GM18873 (cell line): Measurements from ENCODE around the gene CROCC2.

Experiments used
- ATAC-seq: cut with Tn5 transposase; IDR thresholded peaks from one replicate; pipeline ENCODE4 v1.9.1; 2021; ENCODE audit warnings: mild to moderate bottlenecking, moderate library complexity, moderate number of reproducible peaks; ENCODE audit not compliant: unreplicated experiment, low FRiP score

Gene CROCC2

DNA sequence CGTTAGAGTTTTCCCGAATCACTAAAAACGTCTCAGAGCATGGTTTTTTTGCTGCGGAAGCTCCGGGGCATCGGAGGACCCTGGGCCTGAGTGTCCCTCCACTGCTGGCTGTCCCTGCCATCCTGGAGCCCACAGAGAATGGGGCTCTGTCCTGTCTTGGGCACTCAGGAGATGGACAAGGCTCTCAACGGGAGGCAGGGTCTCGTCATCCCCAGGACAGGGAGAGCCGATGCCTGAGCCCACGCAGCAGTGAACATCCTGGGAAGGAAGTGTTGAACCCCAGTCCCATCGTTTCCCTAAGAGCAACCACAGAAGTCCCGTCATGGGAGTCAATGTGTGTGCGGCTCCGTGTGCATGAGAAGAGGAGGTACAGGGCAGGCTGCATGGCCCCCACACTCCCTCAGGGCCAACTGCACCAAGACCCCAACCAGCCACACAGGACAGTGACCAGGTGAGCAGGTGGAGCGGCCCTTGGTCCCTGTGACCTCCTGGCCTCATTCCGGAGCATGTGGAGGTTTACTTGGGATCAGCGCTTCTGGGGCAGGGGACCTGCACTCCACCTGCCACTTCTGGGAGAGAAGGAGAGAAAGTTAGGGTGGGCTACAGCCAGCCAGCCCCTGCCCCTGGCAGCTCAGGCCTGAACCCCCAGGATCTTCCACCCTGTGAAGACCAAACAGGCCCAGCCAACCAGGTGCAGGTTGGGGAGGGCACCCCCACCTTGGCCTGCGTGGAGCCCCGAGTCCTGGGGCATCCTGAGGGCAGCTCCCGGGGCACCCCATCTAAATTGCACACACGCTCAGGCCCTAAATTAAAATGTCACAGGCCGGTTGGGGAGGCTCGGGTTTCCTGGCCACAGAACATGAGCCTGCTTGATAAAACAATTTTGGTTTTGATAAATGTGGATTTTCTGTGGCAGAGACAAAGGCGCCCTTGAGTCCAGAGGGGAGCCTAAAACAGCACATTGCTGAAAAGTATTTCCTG is 89.2 kb downstream of the CROCC2 start:
- ATAC-seq, result no peak

DNA sequence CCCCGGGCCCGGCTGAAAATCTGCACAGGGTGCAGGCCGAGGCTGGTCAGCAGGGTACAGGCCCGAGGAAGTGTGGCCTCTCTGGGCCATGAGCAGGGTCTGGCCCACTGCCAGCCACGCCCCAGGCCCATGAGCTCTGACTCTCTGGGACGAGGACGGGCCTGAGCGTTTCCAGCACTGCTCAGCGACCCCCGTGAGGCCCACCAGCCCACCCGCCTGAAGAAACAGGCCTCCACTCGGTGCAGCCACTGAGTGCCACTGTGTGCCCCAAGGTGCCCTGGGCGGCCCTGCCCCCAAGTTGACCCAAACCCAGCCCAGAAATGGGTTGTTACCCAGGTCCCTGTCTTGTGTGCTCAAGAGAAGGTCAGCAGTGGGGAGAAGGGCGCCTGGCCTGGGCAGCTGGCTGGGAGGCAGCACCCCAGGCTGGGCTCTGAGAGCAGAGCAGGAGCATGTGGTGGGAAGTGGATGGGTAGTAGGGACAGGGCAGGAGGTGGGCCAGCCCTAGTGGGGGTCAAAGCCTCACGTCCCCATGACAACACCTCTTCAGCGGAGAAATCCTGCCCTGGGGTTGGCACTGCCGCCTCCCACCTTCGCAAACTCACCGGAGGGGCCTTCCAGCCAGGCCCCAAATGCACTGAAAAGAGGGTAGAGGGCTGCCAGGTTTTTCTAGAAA is 90.2 kb downstream of the CROCC2 start:
- no peak for ATAC-seq

DNA sequence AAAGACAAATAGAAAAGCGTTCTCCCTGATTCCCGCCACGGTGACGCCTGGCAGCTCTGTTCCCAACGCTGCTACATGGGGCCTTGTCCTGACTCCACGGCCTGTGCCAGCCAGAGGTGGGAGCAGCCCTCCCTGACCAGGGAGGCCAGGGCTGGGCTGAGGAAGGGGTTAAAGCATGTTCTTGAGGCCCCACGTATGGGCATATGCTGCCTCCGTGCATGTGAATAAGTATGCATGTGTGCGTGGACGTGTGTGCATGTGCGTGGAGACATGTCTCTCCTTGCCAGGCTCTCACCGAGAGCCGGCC is 90.7 kb downstream of the CROCC2 start:
- ATAC-seq, result no peak

DNA sequence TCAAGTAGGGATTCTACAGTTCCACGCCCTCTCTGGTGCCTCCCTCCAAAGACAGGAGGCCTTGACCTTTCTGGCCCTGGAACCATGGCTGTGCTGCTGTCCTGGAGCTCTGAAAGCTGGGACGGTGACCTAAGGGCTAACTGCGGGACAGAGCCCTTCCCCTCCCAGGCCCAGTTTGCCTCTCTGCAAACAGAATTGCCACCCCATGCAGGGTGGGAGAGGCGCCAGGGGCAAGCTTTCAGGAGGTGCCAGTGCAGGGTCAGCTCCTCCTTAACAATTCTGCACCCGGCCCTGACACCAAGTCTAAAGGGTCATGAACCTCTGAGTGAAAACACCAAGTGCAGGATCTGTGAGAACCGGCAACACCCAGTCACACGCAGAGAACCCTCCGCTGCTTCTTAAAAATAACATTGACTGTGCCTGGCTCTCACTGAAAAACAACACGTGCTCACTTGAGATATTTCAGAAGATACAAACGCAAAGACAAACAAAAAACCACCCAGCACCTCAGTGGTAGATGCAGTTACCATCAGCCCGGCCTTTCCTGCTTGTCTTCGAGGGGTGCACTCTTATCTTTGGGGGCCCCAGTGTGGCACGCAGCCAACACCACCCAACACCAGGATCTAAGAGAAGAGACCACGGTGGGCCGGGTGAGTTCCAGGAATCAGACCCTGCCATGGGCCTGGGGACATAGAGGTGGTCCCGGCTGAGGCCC is 91.2 kb downstream of the CROCC2 start:
- ATAC-seq, result no peak

DNA sequence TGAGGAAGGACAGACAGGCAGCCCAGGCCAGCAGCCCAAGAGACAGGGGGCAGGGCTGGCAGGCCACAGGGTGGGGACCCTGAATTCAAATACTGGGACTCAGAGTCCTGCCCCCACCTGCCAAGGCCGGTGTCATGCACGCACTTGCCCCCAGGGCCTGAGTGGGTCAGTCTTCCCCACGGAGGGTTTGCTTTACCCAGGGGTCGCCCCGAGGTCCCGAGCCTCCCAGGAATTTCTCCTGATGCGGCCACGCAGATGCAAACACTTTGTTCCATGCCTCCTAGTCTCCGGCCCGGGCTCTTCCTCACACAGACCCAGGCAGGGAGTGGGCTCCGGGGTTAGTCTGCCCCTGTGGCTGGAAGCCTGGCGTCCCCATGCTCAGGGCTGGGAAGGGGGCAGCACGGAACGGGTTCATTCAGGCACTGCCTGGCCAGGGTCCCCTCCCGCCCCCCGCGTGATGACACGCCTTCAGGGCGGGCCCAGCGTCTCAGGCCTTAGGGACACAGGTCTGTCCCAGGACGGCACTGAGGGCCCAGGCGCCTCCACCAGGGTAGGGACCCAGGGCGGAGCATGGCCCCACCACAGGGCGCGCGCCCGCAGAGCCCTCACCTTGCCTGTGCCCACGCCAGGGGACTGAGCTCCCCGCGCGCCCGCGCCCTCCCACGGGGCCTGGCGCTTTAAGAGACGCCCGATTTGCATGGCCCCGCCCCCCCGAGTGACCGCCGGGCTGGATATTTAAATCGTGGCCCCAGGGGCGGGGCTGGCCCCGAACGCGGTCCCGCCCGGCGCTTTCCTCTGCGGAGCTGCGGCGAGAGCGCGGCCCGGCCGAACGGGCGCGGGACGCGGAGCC is 91.9 kb downstream of the CROCC2 start, which contains the start of gene SNED1:
Gene SNED1 (plus strand): TSS at position 763 of the 850 bp plus-strand sequence. CDS start 220 bp downstream, outside the sequence.
- no peak for ATAC-seq

DNA sequence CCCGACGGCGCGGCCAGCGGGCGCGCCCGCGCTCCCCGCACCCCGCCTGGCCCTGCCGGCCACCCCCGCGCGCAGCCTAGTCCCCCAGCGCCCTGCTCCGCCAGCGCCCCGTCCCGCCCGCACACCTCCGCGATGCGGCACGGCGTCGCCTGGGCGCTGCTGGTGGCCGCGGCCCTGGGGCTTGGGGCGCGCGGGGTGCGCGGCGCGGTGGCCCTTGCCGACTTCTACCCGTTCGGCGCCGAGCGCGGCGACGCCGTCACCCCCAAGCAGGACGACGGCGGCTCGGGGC is 92.5 kb downstream of the CROCC2 start:
- ATAC-seq, result no peak

DNA sequence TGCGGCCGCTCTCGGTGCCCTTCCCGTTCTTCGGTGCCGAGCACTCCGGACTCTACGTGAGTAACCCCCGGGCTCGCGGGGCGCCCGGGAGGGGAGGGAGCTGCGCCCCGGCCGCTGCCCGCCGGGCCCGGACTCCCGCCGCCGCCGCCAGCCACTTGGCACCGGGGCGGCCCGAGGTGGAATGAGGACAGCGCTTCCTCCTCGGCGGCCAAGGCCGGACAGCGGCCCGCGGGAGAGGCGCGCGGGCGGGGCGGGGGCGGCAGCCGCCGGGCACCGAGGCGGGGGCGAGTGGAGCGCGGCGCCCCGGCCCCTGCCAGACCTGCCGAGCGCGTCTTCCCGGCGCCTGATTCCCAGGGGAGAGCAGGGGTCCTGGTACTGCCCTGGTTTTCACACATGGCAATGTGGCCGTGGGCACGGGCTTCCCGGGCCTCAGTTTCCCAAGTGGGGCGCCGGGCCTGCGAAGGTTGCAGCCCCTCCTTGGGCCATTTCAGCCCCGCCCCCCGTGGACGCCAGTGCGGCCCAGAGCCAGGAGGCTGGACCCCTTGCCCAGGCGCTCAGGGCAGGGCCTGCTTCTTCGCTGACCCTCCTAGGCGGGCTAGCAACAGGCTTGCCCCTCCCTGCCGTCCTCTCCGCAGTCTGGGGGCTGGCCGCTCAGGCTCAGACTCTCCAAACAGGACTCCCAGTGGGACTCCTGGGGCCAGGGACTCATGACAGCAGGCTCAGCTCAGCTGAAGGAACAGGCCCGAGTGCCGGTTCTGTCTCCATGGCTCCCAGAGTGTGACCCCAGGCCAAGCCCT is 93.1 kb downstream of the CROCC2 start:
- ATAC-seq, result no peak

DNA sequence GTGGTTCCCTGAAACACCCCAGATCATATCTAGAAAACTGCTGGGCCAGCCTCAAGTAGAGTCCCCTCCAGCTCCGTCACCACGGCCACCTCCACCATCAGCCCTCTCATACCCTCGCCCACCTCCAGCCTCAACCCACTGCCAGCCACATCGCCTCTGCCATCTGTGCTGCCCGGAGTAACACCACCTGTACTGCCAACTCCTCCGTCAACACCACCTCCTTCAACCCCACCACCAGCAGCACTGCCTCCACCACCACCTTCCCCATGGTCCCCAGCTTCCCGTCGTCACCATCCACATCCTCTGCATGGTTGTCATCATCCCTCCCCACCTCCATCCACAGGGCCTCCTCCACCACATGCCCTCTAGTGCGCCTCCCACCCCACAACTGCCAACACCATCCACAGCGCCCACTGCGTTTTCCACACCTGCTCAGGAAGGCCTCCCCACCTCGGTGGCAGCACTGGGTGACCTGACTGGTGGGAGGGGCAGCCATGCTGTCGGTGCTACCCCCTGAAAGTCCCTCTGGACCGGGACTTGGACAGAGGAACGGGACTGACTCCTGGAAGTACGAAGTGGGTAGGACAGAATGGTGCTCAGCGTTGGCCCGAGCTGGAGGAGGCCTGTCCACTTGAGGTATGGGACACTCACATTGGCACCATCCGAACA is 93.9 kb downstream of the CROCC2 start:
- ATAC-seq, result no peak

DNA sequence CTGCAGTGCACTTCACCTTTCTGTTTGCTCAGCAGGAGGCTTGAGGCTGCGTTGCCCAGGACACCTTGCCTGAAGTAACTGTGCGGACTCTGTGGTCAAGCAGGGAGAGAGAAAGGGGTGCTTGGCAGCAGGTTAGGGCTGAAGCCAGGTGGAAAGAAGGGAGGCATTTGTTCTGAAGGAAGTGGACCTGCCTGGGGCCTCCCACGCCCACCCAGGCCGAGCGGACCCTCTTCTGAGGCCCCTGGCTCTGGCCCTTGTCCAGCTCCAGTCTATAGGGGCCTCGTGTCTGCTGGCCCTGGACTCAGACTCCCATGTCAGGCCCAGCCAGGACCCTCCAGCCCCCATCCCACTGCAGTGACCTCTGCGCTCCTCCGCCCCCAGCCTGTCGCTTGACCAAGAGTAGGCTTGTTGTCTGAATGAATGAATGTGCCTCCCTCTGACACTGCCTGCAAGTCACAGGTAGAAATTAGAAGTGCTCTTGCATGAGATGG is 94.7 kb downstream of the CROCC2 start:
- ATAC-seq, result no peak

DNA sequence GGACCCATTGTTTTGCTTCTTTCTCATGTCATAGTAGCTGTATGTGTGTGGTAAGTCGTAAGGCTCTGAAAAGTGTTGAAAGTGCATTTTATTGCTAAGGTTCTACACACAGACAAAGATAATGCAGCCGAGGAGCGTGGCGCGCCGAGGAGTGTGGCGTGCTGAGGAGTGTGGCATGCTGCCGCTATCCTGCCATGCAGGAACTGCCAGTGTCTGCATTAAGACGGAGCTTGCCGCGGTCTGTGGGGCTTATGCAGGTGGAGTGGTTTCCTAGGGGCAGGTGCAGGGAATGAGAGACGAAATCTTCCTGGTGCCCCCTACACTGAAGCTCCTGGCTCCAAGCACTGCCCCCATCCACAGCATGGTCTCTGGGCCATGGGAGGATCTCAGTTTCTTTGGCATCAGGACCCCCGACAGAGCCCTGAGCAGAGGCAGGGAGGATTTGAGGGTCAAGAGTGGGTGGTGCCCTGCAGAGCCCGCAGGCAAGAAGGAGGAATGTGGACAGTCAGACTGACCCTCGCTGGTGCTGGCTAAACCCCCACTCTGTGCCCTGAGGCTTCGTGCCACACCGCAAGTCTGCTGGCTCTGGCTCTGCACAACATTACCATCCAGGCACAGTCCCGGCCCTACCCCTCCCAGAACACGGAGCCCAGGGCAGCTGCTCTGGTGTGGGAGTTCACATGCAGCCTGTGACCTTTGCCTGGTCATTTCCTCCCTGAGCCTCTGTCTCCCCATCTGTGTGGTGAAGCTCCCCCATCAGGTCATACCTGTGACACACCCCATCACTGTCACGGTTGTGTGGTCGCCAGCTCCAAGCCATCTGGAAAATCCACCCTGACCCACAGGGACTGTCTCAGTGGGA is 95.5 kb downstream of the CROCC2 start:
- ATAC-seq, result no peak

DNA sequence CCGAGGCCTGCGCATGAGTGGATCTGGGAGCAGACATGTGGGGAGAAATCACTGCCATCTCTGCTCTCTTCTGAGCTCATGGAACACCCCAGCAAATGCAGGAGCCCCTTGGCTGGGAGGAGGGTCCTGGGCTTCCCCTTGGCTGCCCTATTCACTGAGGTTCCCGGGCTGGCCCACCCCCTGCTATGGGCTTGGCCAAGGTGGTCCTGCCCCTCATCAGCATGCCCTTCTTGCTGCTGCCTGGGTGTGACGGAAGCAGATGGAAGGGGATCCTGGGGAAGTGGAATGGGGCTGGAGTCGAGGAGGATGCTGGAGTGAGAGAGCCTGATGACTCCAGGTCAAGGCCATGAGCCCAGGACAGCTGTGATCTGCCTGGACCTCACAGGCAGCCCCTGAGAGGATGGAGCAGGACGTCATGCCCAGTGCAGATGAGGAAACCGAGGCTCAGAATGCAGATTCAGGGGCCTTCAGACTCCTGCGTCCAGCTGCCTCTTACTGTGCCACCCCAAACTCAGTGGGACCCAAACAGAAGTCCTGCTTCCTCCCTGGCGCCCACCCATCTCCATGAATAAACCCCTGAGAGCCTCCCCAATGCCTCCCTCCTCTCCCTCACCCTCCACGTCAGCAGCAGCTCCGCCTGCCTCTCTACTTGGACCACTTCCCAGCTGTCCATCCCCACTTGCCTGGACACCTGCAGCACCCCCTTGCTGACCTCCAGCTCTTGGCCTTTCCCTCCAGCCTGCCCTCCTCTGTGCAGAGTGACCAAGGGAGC is 96.3 kb downstream of the CROCC2 start:
- no peak for ATAC-seq

DNA sequence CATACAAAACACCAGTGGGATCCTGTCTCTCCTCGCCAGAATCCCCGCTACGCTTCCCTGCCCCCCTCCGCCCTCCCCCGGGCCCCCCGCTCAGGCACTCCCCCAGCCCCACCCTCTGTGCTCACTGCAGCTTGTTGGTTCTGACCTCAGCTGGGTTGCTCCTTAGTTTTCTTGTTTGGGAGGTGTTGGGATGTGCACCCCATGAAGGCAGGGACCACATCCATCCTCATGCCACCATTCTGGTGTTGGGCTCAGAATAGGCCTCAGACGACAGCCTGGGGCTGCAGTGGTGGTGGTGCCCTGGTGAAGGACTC is 96.9 kb downstream of the CROCC2 start:
- no peak for ATAC-seq

DNA sequence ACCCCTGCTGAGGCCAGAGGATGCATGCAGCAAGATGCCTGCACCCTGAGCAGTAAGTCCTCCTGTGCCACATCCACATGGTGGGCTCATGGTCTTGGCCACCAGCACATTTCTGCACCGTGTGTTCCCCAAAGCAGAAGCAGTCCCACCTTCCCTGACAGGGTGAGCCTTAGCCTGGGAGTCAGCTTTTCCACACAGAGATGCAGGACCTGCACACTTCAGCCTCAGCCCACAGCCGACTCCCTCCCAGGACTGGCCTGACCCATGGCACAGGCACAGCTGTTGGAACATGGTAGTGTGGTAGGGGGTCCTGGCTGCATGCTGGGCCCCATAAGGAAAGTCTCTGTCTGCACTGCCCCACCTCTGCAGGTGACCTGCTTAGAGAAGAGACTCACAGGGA is 97.2 kb downstream of the CROCC2 start:
- no peak for ATAC-seq

DNA sequence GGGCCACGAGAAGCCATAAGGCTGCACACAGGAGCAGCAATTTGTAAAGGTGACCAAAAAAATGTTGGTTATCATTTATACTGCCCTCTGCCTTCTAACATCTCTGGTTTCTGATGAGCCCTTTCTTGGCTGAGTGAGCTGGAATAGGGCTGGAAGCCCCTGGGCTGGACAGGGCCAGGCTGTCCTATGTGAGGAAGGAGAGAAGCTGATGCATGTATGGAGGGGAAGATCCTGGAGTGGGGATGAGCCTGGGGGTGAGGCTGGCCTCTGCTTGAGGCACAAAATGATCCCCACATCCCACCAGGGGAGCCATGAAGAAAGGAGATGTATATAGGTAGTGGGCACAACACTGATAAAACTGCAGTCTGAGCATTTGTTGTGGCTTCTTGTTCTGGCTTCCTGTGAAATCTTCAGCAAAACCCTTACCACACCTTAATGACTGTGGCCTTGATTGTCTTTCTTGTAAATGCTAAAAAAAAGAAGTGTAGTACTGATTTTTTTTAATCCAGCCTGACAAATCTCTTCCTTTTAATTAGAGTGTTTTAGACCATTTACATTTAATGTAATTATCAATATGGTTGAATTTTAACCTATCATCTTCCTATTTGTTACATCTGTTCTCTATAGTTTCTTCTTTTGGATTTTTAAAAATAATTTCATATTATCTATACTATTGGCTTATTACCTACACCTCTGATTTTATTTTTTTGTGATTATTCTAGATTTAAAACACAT is 97.9 kb downstream of the CROCC2 start:
- no peak for ATAC-seq

DNA sequence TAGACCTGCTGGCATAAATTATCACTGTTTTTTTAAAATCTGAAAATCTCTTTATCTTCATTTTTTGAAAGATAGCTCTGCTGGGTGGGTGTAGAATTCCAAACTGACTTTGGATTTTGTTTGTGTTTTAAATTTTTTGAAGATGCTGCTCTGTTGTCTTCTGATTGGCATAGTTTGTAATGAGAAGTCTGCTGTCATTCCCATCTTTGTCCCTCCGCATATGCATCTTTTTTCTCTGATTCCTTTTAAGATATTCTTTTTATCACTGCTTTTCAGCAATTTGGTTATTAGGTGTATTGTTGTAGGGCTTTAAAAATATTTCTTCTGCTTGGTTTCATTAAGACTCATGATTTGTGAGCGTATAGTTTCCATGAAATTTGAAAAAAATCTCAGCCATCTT is 99.4 kb downstream of the CROCC2 start:
- no peak for ATAC-seq

DNA sequence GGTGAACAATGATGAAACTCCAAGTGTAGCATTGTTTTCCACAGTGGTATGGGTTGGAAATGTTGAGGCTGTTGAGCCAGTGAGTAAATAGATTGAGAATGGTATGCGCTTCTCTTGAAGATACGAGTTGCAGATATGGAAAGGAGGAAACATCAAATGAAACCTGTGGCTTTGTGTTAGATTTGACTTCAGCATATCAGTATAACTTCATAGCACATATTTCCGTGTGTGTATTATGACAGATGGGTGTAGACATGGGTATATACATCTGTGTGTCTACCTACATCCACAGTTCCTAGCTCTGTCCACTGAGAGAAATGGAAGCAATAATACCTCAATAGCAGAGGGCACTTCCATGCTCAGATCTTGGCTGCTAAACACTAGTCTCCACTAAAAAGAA is 100.3 kb downstream of the CROCC2 start:
- ATAC-seq, result no peak

DNA sequence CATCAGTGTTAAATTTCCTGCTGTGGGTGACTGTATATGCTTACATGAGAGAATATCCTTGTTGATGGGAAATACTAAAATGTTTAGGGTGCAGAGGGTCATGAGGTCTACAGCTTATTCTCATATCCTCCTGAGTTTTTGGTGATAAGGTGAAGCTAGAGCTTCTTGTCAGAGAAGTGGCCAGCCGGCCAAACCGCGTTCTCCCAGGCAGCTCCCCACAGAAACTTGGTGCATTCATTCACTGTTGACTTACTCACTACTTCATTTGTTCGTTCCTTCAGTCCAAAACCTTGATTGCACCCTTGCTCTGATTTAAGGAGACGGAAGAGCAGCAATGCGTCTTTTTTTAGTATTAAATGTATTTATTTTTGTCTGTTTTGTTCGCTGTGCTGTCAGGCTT is 101.0 kb downstream of the CROCC2 start:
- no peak for ATAC-seq
